Stimulated activated naive B cell treated with anti-CD40 and anti-IgM and Interleukin-4, amounts not matched to agents 10 μg/mL and 1 μg/mL and 100 μg/mL, for 72 hours (primary cell): Measurements from ENCODE around the gene TMEM88.
"Not testable (repeated sequence)": the region's sequence is repeated elsewhere in the genome, so short reads cannot be mapped to it uniquely, and the experiment has no call there.

ENCODE experiments used
- ATAC-seq, 2 donors: fragments of 150-1000 bp; cut with Tn5 transposase; replicated peaks; 2 replicates each; pipeline ENCODE4 v1.10.0; 2021; ENCODE audit warnings: moderate library complexity in 1 of 2
- DNase-seq: peaks from one replicate; pipeline ENCODE4 v3.0.0; 2021
- H3K27ac Mint-ChIP-seq: one replicate; pipeline ENCODE4 v1.8.0; 2022; ENCODE audit warnings: mild to moderate bottlenecking, mixed read lengths
- H3K27me3 Mint-ChIP-seq, 2 donors: one replicate each; pipeline ENCODE4 v1.8.0; 2022; ENCODE audit warnings: mixed read lengths in 2 of 2
- H3K36me3 Mint-ChIP-seq, 2 donors: one replicate each; pipeline ENCODE4 v1.8.0; 2022; ENCODE audit warnings: mixed read lengths in 2 of 2, mild to moderate bottlenecking in 1 of 2
- H3K4me1 Mint-ChIP-seq, 2 donors: one replicate each; pipeline ENCODE4 v1.8.0; 2022; ENCODE audit warnings: mixed read lengths in 2 of 2, mild to moderate bottlenecking in 1 of 2
- H3K4me3 Mint-ChIP-seq, 2 donors: one replicate each; pipeline ENCODE4 v1.8.0; 2022; ENCODE audit warnings: mild to moderate bottlenecking in 2 of 2, mixed read lengths in 2 of 2, moderate library complexity in 1 of 2
- H3K9me3 Mint-ChIP-seq, 2 donors: one replicate each; pipeline ENCODE4 v1.8.0; 2022; ENCODE audit warnings: mixed read lengths in 2 of 2, mild to moderate bottlenecking in 1 of 2

The TMEM88 gene

DNA sequence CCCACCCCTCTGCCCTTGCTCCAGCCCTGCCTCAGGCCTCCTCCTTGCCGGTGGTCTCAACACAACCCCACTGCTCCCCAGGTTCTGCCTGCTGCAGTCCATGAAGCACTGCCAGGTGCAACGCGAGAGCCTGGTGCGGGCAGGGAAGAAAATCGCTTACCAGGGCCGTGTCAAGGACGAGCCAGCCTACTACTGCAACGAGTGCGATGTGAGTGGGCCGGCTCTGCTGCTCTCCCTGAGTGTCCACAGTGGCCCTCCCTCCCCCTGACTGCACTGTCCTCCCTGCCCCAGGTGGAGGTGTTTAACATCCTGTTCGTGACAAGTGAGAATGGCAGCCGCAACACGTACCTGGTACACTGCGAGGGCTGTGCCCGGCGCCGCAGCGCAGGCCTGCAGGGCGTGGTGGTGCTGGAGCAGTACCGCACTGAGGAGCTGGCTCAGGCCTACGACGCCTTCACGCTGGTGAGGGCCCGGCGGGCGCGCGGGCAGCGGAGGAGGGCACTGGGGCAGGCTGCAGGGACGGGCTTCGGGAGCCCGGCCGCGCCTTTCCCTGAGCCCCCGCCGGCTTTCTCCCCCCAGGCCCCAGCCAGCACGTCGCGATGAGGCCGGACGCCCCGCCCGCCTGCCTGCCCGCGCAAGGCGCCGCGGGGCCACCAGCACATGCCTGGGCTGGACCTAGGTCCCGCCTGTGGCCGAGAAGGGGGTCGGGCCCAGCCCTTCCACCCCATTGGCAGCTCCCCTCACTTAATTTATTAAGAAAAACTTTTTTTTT is 1.8 kb upstream of the TMEM88 start:
- DNase-seq, result no peak
- Mint-ChIP-seq H3K4me3 (no peak overlapping the region), H3K36me3 (peaks cover 49 to 50% of the 10 kb centered on the region in 2 donors), H3K4me1 (peaks cover 39 to 40% of the 10 kb centered on the region in 2 donors), H3K9me3 (no peaks in the 10 kb centered on the region), H3K27me3 (no peaks in the 10 kb centered on the region), H3K27ac (peak overlapping the region; percentile 51)
- no peak for ATAC-seq

DNA sequence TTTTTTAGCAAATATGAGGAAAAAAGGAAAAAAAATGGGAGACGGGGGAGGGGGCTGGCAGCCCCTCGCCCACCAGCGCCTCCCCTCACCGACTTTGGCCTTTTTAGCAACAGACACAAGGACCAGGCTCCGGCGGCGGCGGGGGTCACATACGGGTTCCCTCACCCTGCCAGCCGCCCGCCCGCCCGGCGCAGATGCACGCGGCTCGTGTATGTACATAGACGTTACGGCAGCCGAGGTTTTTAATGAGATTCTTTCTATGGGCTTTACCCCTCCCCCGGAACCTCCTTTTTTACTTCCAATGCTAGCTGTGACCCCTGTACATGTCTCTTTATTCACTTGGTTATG is 1.2 kb upstream of the TMEM88 start:
- Mint-ChIP-seq H3K4me3 (no peak overlapping the region), H3K9me3 (no peaks in the 10 kb centered on the region), H3K36me3 (peaks cover 47% of the 10 kb centered on the region in 2 donors), H3K4me1 (peaks cover 39 to 40% of the 10 kb centered on the region in 2 donors), H3K27ac (no peak overlapping the region), H3K27me3 (no peaks in the 10 kb centered on the region)
- DNase-seq, result no peak
- no peak for ATAC-seq

DNA sequence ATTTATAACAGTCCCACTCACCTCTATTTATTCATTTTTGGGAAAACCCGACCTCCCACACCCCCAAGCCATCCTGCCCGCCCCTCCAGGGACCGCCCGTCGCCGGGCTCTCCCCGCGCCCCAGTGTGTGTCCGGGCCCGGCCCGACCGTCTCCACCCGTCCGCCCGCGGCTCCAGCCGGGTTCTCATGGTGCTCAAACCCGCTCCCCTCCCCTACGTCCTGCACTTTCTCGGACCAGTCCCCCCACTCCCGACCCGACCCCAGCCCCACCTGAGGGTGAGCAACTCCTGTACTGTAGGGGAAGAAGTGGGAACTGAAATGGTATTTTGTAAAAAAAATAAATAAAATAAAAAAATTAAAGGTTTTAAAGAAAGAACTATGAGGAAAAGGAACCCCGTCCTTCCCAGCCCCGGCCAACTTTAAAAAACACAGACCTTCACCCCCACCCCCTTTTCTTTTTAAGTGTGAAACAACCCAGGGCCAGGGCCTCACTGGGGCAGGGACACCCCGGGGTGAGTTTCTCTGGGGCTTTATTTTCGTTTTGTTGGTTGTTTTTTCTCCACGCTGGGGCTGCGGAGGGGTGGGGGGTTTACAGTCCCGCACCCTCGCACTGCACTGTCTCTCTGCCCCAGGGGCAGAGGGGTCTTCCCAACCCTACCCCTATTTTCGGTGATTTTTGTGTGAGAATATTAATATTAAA is 638 bp upstream of the TMEM88 start:
- H3K36me3 Mint-ChIP-seq, result peaks cover 45 to 47% of the 10 kb centered on the region in 2 donors
- no peaks in the 10 kb centered on the region for H3K9me3 Mint-ChIP-seq
- H3K27me3 Mint-ChIP-seq, result no peaks in the 10 kb centered on the region
- H3K4me1 Mint-ChIP-seq, result peaks cover 35 to 42% of the 10 kb centered on the region in 2 donors
- no peak for DNase-seq
- H3K4me3 Mint-ChIP-seq, result no peak overlapping the region
- no peak for ATAC-seq
- H3K27ac Mint-ChIP-seq, result no peak overlapping the region

DNA sequence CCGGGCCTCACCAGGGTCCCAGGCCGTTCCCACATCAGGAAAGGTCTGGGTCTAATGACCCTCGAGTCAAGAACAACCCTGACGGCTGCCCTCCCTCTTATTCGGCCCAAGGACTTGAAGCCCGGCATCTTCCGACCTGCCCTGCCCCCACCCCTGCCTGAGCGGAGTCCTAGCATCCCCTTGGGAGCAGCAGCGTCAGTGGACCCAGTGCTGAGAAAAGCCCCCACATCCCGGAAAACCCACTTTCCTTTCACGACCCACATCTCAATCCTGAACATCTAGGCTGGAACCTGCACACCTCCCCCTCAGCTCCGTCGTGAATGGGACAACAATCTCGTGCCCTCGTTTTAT is 769 bp downstream of the TMEM88 start:
- Mint-ChIP-seq H3K36me3 (peaks cover 35 to 43% of the 10 kb centered on the region in 2 donors), H3K27ac (no peak overlapping the region)
- no peak for DNase-seq

DNA sequence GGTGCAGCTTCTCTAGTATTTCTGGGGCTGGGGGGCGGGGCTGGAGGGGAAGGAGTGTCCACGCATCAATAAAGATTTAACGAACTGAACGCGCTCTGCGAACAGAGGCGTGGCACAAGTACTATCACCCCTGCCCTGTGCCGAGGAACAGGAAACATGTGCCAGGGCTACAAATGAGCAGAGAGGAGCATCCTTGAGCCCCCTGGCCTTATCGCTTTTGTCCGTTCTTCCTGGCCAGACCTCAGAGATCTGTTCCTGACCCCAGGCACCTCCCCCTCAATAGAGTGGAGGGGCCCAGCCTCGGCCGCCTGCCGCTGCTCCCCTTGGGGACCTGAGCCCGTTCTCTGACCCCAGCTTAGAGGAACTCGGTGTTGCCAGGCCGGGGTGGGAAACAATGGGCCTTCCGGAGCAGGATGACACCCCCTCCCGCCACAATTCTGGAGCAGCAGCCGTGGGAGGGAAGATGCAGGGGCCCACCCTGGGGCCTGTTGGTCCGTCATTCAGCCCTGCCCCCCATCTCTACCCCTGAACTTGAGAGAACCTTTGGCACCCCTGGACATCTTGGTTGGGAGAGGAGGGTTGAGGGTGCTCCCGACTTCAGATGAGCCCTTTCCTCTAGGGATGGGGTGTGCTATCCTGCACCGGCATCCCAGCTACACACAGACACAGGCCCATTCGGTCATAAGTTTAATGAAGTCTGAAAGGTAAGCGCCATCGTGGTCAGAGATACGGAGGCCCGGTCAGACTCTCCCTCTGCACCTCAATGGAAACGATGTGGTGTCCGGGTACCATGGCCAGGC is 1.3 kb downstream of the TMEM88 start:
- H3K36me3 Mint-ChIP-seq, result peaks cover 29 to 41% of the 10 kb centered on the region in 2 donors
- no peaks in the 10 kb centered on the region for H3K9me3 Mint-ChIP-seq
- peaks cover 15 to 27% of the 10 kb centered on the region in 2 donors for H3K4me1 Mint-ChIP-seq
- H3K4me3 Mint-ChIP-seq, result no peak overlapping the region
- no peak for DNase-seq
- ATAC-seq, result no peak
- no peaks in the 10 kb centered on the region for H3K27me3 Mint-ChIP-seq
- no peak overlapping the region for H3K27ac Mint-ChIP-seq

More for the DNA sequence above, 769 bp downstream of the TMEM88 start:
- no peak for ATAC-seq
- Mint-ChIP-seq H3K27me3 (no peaks in the 10 kb centered on the region), H3K4me3 (no peak overlapping the region), H3K4me1 (peaks cover 21 to 32% of the 10 kb centered on the region in 2 donors), H3K9me3 (no peaks in the 10 kb centered on the region)

DNA sequence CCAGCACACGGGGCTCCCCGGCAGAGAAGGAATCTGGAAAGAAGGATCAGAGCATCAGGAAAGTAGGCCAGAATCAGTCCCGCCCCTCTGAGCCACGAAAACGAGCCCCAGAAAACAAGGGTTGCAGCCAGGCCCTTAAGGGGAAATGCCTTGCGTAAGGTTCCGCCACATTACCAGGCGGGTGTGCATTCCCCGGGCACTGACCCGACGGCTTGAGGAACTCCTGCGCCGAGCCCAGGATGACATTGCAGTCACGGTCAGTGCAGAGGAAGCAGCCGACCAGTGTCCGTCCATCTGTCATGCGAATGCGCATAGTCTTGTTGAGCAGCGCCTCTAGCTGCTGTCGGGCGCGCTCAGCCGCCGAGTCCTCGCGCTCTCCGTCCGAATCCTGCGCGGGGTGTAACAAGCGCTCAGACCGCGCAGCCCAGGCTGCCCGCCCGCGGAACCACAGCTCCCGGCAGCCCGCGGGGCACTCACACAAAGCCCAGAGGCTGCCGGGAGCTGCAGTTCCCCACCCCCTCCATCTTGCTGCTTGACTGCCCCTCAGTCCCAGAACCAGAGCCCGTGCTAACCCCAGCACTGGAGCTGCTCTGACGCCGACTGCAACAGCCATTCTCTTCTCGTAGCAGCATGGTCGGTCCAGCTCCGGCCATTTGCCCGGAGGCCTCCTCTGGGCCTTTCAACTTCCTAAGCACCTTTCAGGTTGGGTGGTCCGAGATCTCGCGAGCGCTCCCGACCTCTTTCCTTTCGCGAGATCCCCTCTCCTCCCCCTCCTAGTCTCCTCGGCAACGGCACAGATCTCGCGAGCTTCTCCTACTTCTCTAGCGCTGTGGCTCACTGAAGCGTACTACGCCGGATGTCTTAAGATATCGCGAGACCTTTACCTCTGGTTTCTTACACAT is 2.2 kb downstream of the TMEM88 start, which contains the start of gene NAA38:
Gene NAA38, minus strand, starts transcription at position 749 of the 902 bp plus-strand sequence. Its CDS starts 96 bp downstream, at position 653.
- Mint-ChIP-seq H3K4me3 (no peak within 1 kb of the TSS), H3K36me3 (peaks cover 23 to 36% of the 10 kb centered on the region in 2 donors), H3K9me3 (no peaks in the 10 kb centered on the region), H3K4me1 (peaks cover 7 to 21% of the 10 kb centered on the region in 2 donors), H3K27me3 (no peaks in the 10 kb centered on the region), H3K27ac (no peak within 1 kb of the TSS)
- ATAC-seq, result peak; percentile 84 to 89
- DNase-seq, result peak; percentile 95

DNA sequence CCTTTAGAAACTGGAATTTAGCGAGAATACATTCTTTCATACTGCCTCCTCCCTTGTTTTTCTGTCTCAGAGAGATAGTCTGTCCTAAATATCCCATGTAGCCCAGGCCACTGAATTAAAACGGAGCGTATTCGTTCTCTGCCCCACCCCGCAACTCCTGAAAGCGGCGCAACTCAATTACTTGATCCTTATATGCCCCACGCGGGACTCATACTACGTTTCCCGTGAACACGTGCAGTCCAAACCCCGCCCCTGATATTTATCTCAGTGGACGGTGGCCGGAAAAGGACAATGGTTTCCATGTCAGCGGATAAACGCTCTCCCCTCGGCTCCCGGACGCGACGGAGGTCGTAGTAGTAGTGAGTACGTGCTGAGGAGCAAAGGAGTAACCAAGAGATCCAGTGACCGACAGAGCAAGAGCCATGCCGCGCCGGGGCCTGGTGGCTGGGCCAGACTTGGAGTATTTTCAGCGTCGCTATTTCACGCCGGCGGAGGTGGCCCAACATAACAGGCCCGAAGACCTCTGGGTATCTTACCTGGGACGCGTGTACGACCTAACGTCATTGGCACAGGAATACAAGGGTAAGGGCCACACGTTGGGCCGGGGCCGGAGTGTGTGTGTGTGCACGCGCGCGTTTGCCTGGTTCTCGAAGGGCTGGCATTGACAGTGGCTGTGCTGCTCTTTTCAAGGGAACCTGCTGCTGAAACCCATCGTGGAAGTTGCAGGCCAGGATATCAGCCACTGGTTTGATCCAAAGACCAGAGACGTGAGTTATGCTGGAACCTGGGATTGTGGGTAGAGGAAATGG is 3.1 kb downstream of the TMEM88 start, which contains the start of gene CYB5D1:
Gene CYB5D1, plus strand, starts transcription at position 291 of the 809 bp plus-strand sequence. Its CDS starts 132 bp downstream, at position 423.
- no peaks in the 10 kb centered on the region for H3K27me3 Mint-ChIP-seq
- peak; percentile 89 for DNase-seq
- no peak within 1 kb of the TSS for H3K4me3 Mint-ChIP-seq
- H3K27ac Mint-ChIP-seq, result no peak within 1 kb of the TSS
- no peaks in the 10 kb centered on the region for H3K9me3 Mint-ChIP-seq
- H3K36me3 Mint-ChIP-seq, result peaks cover 23 to 35% of the 10 kb centered on the region in 2 donors
- peak; percentile 56 to 59 for ATAC-seq
- H3K4me1 Mint-ChIP-seq, result peaks cover 11 to 20% of the 10 kb centered on the region in 2 donors

DNA sequence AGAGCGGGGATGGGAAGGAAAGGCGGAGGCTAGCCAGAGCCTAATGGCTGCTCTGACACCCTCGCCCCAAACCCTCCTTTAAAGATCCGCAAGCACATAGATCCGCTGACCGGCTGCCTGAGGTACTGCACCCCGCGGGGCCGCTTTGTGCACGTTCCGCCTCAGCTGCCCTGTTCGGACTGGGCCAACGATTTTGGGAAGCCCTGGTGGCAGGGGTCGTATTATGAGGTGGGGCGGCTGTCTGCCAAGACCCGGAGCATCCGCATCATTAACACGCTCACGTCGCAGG is 3.6 kb downstream of the TMEM88 start:
- peak in 1 of 2 donors; percentile 22 for ATAC-seq
- Mint-ChIP-seq H3K9me3 (no peaks in the 10 kb centered on the region), H3K4me1 (peaks cover 11 to 18% of the 10 kb centered on the region in 2 donors), H3K27ac (no peak overlapping the region), H3K36me3 (peaks cover 21 to 35% of the 10 kb centered on the region in 2 donors), H3K4me3 (no peak overlapping the region), H3K27me3 (no peaks in the 10 kb centered on the region)
- no peak for DNase-seq

DNA sequence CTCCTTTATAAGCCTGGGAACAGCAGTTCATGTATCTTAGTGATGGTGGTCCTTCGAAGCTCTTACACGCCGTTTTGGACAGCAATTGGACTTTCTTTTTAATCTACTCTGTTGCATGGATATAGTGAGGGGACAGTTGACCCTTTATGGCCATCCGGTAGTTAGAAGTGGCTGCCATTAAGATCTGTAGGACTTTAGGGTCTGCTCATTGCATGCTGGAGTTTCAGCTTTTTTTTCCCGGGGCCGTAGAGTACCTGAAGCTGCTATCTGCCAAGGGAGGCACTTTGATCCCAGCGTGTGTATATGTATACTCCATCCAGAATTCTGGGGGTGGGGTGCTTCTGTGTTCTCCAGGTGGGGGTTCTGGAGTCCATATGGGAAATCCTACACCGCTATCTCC is 4.2 kb downstream of the TMEM88 start:
- Mint-ChIP-seq H3K36me3 (peaks cover 17 to 31% of the 10 kb centered on the region in 2 donors), H3K9me3 (no peaks in the 10 kb centered on the region), H3K4me1 (peaks cover 6 to 15% of the 10 kb centered on the region in 2 donors), H3K27ac (no peak overlapping the region), H3K4me3 (no peak overlapping the region), H3K27me3 (no peaks in the 10 kb centered on the region)
- no peak for DNase-seq
- ATAC-seq, result no peak

DNA sequence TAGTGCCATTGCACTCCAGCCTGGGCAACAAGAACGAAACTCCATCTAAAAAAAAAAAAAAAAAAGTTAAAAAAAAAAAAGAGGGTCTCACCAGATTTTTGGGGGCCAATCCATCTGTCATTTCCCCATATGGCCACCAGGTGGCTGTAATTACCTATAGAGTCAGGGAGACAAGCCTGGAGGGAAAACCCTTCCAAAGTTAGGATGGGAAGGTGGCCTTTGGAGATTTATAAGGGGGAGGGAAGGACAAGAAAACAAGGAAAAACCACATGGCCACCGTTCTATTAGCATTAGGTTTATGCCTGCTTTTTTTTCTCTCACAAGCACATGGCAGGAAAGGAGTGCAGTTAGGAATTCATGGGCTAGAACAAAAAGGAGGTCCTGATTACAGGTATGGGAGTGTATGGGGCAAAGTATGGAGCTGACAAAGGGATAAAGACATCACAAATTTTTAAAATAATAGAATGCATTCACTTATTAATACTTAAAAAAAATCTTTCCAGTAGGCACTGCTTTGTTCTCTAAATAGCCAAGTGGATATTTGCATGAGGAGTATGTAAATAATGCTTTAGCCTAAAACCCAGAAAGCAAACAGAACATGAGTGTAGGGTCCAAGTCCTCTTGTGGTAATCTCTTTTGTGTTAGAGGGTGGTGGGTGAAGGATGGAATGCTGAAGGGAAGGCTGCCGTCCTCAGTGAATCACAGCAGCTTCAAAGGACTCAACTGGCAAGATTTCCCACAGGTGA is 8.0 kb downstream of the TMEM88 start:
- Mint-ChIP-seq H3K4me3 (no peak overlapping the region), H3K4me1 (peaks cover 17% of the 10 kb centered on the region in 2 donors), H3K9me3 (no peaks in the 10 kb centered on the region), H3K27me3 (no peaks in the 10 kb centered on the region), H3K27ac (no peak overlapping the region), H3K36me3 (peaks cover 22 to 37% of the 10 kb centered on the region in 2 donors)
- DNase-seq (no peak), ATAC-seq (no peak)

DNA sequence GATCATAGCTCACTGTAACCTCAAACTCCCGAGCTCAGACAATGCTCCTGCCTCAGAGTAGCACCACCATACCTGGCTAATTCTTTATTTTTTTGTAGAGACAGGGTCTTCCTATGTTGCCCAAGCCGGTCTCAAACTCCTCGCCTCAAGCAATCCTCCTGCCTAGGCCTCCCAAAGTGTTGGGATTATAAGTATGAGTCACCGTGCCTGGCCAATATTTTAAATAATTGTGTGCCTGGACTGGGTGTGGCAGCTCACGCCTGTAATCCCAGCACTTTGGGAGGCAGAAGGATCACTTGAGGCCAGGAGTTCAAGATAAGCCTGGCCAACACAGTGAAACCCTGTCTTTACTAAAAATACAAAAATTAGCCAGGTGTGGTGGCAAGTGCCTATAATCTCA is 9.5 kb downstream of the TMEM88 start:
- H3K9me3 Mint-ChIP-seq, H3K27ac Mint-ChIP-seq, DNase-seq, H3K27me3 Mint-ChIP-seq, ATAC-seq, H3K4me3 Mint-ChIP-seq: not testable (repeated sequence)
- Mint-ChIP-seq H3K36me3 (peaks cover 23 to 39% of the 10 kb centered on the region in 2 donors), H3K4me1 (peaks cover 11 to 22% of the 10 kb centered on the region in 2 donors)

DNA sequence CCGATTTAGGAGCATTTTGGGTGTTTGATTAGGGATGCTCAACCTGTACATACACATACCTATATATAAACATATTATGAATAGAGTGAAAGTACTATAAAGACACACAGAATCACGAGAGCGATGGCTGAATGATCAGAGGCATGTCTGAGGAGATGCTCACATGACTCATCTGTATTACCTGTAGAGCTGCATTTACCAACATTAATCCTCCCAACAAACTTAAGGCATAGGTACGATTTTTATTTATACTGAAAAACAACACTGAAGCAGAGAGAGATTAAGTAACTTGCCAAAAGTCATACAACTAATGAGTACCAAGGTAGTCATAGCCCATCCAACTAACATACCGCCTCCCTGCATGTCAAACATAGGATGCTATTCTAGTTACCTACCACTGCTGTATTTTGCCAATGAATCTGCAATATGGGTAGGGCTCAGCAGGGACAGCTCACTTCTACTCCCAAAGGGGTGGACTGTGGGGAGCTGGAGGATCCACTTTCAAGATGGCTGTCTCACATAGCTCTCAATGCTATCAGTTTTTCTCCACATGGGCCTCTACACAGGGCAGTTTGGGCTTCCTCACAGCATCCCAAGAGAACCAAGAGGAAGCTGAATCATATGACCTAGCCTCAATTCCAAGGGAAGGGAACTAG is 10.3 kb downstream of the TMEM88 start:
- DNase-seq (no peak), ATAC-seq (no peak)
- Mint-ChIP-seq H3K4me1 (peaks cover 11 to 22% of the 10 kb centered on the region in 2 donors), H3K9me3 (no peaks in the 10 kb centered on the region), H3K27me3 (no peaks in the 10 kb centered on the region), H3K36me3 (peaks cover 23 to 34% of the 10 kb centered on the region in 2 donors), H3K4me3 (no peak overlapping the region), H3K27ac (no peak overlapping the region)
